ENCODE data around the gene PORCN.

DNA sequence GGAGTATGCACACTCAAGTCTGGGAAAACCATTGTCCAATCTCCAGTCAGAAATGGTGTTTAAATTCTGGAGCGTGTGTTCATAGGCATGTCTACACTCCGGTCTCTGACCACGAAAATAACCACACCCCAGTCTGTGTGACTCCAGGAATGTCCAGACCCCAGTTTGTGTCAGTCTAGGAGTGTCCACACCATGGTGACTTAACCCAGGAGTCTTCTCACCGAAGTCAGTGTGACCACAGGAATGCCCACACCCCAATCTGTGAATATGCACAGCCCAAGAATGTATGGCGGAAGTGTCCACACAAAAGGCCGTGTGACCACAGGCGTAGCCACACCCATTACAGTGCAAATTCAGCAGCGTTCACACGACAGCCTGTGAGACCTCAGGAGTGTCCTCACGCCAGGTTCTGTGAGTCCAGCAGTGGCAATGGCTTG lies 21.4 kb upstream of the PORCN start:
- TF ChIP-seq GABPB1 (CRISPR knock-in tag; IDR thresholded peaks at IDR 0.05): peak; percentile 22; the same call in 1 of the 2 replicates
- TF ChIP-seq POLR2A (conservative IDR thresholded peaks at IDR 0.05): no peak
- TF ChIP-seq RCOR1 (IDR thresholded peaks at IDR 0.05; ENCODE audit: borderline replicate concordance in 1 of 2, low read depth in 2 of 2, low read length in 2 of 2): peak in 1 of 2 experiments; percentile 76; a peak in 2 of 4 replicates
- TF ChIP-seq, protein P1, sequence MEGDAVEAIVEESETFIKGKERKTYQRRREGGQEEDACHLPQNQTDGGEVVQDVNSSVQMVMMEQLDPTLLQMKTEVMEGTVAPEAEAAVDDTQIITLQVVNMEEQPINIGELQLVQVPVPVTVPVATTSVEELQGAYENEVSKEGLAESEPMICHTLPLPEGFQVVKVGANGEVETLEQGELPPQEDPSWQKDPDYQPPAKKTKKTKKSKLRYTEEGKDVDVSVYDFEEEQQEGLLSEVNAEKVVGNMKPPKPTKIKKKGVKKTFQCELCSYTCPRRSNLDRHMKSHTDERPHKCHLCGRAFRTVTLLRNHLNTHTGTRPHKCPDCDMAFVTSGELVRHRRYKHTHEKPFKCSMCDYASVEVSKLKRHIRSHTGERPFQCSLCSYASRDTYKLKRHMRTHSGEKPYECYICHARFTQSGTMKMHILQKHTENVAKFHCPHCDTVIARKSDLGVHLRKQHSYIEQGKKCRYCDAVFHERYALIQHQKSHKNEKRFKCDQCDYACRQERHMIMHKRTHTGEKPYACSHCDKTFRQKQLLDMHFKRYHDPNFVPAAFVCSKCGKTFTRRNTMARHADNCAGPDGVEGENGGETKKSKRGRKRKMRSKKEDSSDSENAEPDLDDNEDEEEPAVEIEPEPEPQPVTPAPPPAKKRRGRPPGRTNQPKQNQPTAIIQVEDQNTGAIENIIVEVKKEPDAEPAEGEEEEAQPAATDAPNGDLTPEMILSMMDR (IDR thresholded peaks at IDR 0.05 in 2 of 3, conservative IDR thresholded peaks at IDR 0.05 in 1 of 3; ENCODE audit: insufficient read depth in 2 of 3, low read depth in 1 of 3, low read length in 3 of 3): no peak
- TF ChIP-seq NFIC (IDR thresholded peaks at IDR 0.05): no peak
- TF ChIP-seq, protein P2, sequence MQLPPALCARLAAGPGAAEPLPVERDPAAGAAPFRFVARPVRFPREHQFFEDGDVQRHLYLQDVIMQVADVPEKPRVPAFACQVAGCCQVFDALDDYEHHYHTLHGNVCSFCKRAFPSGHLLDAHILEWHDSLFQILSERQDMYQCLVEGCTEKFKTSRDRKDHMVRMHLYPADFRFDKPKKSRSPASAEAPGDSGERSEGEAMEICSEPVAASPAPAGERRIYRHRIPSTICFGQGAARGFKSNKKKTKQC (CRISPR knock-in tag; IDR thresholded peaks at IDR 0.05): no peak
- TF ChIP-seq, protein P3, sequence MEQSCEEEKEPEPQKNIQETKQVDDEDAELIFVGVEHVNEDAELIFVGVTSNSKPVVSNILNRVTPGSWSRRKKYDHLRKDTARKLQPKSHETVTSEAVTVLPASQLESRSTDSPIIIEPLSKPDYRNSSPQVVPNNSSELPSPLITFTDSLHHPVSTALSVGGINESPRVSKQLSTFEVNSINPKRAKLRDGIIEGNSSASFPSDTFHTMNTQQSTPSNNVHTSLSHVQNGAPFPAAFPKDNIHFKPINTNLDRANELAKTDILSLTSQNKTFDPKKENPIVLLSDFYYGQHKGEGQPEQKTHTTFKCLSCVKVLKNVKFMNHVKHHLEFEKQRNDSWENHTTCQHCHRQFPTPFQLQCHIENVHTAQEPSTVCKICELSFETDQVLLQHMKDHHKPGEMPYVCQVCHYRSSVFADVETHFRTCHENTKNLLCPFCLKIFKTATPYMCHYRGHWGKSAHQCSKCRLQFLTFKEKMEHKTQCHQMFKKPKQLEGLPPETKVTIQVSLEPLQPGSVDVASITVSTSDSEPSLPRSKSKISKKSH (CRISPR knock-in tag; IDR thresholded peaks at IDR 0.05): no peak
